Mononuclear cell (primary cell): ENCODE data around the gene ARHGAP23. TPM values are rescaled to one million over a fixed set of nuclear protein-coding genes. Genes with fewer than 3 reads are reported as not detected.

Source experiments
- H3K27me3 ChIP-seq: 2 replicates; pipeline ENCODE4 v1.6.0; 2011; ENCODE audit warnings: low read length, control low read depth; ENCODE audit not compliant: insufficient read depth
- H3K4me1 ChIP-seq: 2 replicates; pipeline ENCODE4 v1.5.1; 2011; ENCODE audit warnings: mild to moderate bottlenecking, low read length, control low read depth; ENCODE audit not compliant: insufficient read depth
- H3K4me3 ChIP-seq: 2 replicates; pipeline ENCODE4 v1.5.1; 2011; ENCODE audit warnings: mild to moderate bottlenecking, low read length, moderate library complexity
- H3K9me3 ChIP-seq: 2 replicates; pipeline ENCODE4 v1.5.1; 2011; ENCODE audit warnings: low read depth, mild to moderate bottlenecking, control low read depth, low read length
- total RNA-seq: library from RNA; depleted of rRNA; stranded (reverse); fragments of >200 nt; gene quantifications from one replicate; pipeline ENCODE4 v1.2.3, GENCODE V29; 2012

Gene ARHGAP23
- total RNA-seq, 1 donor = 0.94 TPM

DNA sequence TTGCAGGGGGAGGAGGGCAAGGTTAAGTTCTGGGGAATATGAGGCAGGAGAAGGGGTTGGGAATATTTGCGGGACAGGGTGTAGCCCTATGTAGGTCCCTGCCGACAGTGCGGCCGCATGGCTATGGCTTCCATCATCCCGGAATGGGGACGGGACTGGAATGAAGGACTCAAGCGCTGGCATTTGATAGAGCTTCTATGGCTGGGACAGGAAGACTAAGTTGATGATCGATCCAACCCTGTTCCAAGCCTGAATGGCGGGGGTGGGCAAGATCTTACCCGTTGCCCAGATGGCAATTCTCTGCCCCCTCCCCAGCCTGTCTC lies 130.4 kb downstream of the ARHGAP23 start:
- Histone ChIP-seq H3K4me1 (peaks cover 48% of the 10 kb centered on the region), H3K9me3 (no peaks in the 10 kb centered on the region), H3K27me3 (peaks cover 35% of the 10 kb centered on the region), H3K4me3 (peak overlapping the region; percentile 43)

GRCh38 chr17:38559051-38559879 lies 131.0 kb downstream of the ARHGAP23 start:
- peak overlapping the region; percentile 43 for H3K4me3 ChIP-seq
- H3K27me3 ChIP-seq = peaks cover 41% of the 10 kb centered on the region
- peaks cover 52% of the 10 kb centered on the region for H3K4me1 ChIP-seq
- H3K9me3 ChIP-seq = no peaks in the 10 kb centered on the region

GRCh38 chr17:38559880-38560230 lies 131.6 kb downstream of the ARHGAP23 start:
- H3K27me3 ChIP-seq = peaks cover 46% of the 10 kb centered on the region
- H3K4me1 ChIP-seq = peaks cover 52% of the 10 kb centered on the region
- no peak overlapping the region for H3K4me3 ChIP-seq
- H3K9me3 ChIP-seq = no peaks in the 10 kb centered on the region

DNA sequence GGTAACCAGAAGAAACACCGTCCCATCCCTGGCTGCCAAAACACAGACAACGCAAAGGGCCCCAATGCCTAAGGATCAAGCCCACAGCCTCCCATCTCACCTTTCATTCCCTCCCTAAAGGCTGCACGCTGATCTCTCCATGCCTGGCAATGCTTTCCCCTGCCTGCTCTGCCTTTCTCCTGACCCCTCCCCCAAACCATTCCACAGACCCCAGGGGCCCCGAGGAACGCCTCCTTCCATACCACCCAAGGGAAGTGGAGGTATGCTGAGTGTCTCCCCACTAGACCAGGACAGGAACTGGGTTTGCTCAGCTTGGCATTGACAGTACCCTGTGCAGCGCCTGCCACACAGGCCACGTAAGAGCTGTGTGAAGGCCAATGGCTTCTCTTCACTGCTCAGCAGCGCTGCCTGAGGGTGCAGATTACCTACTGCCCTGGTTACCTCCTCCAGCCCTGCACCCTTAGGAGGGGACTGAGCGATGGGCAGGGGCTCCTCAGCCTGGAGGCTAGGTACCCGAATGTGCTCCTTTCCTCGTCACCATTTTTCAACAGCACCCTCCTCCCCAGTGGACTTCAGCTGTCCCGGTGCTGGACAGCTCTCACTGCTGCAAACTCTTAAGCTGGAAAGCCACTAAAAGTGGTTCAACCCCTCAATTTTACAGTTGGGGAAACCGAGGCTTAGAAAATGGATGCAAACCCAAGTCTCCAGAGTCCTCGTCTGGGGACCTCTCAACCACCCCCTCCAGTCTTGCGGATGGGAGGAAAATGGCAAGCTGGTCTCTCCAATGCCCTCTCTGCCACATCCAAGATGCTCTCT lies 132.4 kb downstream of the ARHGAP23 start:
- no peaks in the 10 kb centered on the region for H3K9me3 ChIP-seq
- H3K4me3 ChIP-seq = no peak overlapping the region
- H3K4me1 ChIP-seq = peaks cover 52% of the 10 kb centered on the region
- H3K27me3 ChIP-seq = peaks cover 54% of the 10 kb centered on the region

DNA sequence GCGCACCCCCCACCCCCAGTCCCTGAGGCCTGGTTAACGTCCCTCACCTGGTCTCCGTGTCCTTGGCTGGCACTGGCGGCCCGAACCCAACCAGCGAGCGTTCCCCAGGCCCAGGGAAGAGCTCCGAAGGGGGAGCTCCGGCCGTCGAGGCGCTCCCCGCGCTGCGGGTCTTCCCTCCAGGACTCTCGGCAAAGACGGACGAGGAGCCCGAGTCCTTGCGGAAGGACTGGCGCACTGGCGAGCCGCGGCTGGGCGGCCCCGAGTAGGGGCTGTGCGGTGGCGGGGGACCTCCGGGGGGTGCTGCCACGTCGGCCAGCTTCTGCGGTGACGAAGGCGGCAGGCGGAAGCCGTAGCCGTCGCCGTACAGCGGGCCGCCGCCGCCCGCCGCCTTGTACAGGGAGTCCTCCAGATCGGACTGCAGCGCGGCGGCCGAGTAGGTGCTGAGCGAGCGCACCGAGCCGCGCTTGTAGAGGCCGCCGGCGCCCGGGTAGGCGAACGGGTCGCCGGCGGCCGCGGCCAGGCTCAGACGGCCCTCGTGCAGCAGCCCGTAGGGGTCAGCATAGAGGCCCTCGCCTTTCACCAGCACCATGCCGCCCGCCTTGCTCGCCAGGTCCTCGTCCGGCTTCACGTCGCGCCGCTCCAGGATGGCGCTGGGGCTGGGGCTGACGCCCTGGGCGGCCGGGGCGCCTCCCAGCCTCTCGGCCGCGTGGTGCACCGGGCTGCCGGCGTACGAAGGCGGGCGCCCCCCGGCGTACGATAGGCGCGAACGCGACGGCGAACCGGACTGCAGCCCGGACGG lies 133.4 kb downstream of the ARHGAP23 start:
- Histone ChIP-seq H3K4me1 (peaks cover 47% of the 10 kb centered on the region), H3K4me3 (no peak overlapping the region), H3K27me3 (peaks cover 63% of the 10 kb centered on the region), H3K9me3 (no peaks in the 10 kb centered on the region)

Other genes with a start within 250 kb of the ARHGAP23 start
- gene TBC1D3, start 235.9 kb upstream of the ARHGAP23 start, total RNA-seq = not detected
- 17.2 TPM for gene MRPL45, start 131.3 kb upstream of the ARHGAP23 start, total RNA-seq
- 0.10 TPM for gene GPR179, start 84.5 kb upstream of the ARHGAP23 start, total RNA-seq
- gene SOCS7, start 76.6 kb upstream of the ARHGAP23 start, total RNA-seq = 13.6 TPM
- gene SRCIN1, start 177.5 kb downstream of the ARHGAP23 start, total RNA-seq = not detected
- gene EPOP, start 246.5 kb downstream of the ARHGAP23 start, total RNA-seq = 0.63 TPM